Dedifferentiated amniotic fluid mesenchymal stem cell (primary cell): ENCODE results near the gene FGF2.
A peak's percentile ranks its signal among the peaks of the same experiment; 100 is the strongest.
"Not testable (repeated sequence)": the region's sequence is repeated elsewhere in the genome, so short reads cannot be mapped to it uniquely, and the experiment has no call there.

Experiments
- DNase-seq: peaks from one replicate; pipeline ENCODE4 v3.0.0-alpha.2; 2016; ENCODE audit errors: extremely low spot score

Gene FGF2

DNA sequence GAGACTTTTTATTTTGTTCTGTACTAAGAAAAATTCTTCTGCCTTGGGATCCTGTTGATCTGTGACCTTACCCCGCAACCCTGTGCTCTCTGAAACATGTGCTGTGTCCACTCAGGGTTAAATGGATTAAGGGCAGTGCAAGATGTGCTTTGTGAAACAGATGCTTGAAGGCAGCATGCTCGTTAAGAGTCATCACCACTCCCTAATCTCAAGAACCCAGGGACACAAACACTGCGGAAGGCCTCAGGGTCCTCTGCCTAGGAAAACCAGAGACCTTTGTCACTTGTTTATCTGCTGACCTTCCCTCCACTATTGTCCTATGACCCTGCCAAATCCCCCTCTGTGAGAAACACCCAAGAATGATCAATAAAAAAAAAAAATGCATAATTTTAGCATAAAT is 13.8 kb upstream of the FGF2 start:
- DNase-seq, result not testable (repeated sequence)

DNA sequence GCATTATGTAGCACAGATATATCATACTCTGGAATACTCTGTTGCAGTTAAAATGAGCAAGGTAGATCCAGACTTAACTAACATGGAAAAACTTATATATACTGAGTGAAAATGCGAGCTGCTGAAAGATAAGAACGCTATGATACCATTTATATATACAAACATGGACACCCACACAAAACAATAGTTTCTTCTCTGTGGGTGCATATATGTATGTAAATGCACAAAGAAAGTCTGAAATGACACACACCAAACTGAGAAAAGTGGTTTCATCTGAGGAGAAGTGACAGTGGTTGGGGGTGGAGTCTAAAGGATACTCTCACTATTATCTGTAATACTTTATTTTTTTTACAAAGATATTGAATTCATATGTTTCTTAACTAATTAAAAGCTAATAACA is 12.2 kb upstream of the FGF2 start:
- no peak for DNase-seq

DNA sequence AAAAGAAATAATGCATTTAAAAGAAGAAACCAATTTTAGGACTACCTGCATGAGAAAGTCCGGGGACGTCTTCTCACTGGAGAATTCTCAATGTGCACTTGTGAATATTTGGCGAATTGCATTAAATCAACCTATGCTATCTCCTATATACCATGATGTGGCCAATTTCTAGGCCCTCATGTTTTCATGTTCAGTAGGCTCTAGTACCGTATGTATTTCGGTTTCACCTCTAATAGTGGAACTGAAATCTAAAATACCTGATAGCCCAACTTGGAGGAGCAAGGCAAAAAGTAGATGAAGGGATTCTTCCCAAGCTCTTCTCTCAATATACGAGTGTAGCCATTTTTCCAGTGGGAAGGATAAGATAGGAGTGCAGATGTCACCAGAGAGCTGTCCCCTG is 11.4 kb upstream of the FGF2 start:
- no peak for DNase-seq

DNA sequence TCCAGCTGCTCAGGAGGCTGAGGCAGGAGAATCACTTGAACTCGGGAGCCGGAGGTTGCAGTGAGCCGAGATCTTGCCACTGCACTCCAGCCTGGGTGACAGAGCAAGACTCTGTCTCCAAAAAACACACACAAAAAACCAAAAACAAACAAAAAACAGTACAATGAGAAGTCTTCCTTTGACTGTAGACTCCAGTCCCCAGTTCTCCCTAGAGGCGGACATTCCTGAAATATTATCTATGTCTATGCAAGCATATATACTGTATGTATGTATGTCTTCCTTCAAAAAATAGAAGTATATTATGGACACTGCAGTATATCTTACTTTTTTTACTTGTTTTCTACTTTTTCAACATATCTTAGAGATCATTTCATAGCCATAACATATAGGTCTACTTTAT is 10.2 kb upstream of the FGF2 start:
- no peak for DNase-seq

DNA sequence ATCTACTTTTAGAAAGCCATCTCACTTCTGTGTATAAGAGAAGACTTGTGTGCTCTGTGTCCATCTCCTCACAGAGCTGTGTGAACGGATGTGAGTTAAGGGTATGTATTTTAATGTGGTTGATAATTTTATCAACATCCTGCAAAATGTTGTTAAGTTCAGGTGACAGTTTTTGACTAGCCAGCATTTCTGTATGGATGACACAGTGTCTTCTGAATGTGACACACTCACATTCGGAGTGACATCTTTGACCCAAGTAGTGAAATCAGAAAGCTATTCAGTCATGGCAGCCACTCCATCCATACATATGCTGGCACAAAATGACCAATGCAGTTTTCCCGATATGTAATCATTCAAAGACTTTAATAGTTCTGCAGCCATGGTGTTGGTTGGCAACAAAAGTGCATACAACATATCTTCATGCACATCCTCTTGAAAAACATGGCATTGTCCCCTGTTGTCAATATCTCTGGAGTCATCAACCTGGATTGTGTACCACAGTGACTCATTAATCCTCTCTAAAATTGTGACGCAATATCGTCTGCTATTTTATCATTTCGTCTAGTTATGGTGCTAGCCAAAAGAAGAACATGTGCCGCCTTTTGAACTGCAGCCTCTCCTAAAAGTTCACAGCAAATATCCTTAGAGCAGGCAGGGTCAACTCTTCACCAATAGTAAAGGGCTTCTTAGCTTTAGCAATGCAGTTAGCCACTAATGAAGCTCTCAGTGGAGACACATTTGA is 6.8 kb upstream of the FGF2 start:
- no peak for DNase-seq

DNA sequence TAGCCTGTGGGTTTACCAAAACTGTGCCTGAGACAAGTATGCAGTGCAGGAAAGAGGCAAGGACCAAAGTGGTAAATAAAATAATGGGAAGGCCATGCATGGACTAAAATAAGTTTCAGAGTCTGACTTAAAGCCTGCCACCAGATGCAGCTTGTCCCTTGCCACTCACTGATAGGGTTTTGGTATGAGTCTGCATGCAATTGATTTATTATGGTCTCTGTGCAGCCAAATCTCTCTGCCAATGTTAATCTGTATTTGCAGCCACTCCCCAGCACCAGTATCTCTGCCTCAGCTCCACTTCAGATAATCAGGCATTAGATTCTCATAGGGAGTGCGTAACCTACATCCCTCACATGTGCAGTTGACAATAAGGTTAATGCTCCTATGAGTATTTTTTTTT is 5.5 kb upstream of the FGF2 start:
- DNase-seq, result no peak

DNA sequence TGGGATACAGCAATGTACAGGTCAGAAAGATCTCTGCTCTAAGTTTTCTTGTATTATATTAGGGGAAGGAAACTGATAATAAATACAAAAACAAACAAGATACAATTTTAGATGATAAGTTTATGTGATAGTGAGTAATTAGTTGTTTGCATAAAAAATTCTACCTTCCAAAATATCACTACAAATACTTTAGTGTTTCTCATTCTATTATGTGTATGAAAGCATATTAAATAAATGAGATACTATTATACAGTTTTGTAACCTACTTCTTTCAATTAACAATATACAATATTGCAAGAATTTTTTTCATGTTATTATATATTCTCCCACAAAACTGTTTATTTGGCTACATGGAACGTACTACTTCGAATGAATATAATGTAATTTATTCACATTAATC is 4.2 kb upstream of the FGF2 start:
- DNase-seq, result no peak

DNA sequence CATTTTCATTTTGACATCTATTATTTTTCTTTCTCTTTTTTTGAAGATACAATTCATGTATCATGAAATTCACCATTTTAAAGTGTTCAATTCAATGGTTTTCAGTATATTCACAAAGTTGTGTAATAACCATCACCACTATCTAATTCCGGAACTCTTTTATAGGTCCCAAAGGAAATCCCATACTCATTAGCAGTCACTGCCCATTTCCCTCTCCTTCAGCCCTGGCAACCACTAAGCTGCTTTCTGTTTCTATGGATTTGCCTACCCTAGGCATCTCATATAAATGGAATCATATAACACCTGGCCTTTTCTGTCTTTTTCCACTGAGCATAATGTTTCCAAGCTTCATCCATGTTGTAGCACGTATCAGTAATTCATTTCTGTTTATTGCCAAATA is 3.2 kb upstream of the FGF2 start:
- DNase-seq, result no peak

DNA sequence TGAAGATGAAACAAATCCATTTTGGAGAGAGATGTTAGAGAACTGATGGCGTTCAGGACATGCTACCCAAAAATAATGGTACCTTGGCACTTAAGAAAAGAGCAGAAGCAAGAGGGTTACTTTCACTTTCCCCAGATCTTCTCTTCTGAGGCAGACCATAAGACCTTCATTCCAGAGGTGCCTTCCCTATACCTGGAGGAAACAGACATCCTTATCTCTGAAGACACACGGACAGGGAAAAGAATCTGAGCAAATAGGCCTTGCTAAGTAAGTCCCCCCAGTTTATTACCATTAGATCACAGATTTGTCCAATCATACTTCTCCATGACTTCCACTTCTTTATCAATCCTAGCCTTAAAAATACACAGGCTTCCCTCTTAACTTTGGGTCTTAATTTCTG is 2.0 kb upstream of the FGF2 start:
- no peak for DNase-seq

DNA sequence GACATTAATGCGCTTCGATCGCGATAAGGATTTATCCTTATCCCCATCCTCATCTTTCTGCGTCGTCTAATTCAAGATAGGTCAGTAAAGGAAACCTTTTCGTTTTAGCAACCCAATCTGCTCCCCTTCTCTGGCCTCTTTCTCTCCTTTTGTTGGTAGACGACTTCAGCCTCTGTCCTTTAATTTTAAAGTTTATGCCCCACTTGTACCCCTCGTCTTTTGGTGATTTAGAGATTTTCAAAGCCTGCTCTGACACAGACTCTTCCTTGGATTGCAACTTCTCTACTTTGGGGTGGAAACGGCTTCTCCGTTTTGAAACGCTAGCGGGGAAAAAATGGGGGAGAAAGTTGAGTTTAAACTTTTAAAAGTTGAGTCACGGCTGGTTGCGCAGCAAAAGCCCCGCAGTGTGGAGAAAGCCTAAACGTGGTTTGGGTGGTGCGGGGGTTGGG is 528 bp upstream of the FGF2 start:
- no peak for DNase-seq

DNA sequence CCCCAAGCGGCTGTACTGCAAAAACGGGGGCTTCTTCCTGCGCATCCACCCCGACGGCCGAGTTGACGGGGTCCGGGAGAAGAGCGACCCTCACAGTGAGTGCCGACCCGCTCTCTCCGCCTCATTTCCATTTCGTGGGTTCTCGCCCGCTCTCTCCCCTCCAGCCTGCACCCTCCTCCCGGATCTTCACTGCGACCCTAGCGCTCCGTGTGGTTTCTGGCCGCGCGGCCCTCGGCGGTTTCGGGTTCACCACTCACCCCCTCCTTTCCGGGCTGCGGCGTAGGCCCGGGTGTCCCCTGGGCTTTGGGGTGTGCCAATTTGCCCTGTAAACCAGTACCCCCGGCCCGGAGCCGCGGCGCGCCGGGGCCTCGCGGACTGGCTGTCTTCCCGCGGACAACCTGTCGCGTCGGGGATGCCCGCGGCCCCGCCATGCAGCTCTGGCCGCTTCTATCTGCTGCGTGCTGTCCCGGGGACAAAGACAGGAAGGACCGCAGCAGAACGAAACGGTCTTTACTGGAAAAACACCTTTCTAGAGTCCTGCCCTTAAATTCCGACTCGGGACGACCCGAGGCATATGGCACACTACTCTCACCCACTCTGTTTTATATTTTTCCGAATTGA is 737 bp downstream of the FGF2 start:
- DNase-seq, result peak; percentile 46

DNA sequence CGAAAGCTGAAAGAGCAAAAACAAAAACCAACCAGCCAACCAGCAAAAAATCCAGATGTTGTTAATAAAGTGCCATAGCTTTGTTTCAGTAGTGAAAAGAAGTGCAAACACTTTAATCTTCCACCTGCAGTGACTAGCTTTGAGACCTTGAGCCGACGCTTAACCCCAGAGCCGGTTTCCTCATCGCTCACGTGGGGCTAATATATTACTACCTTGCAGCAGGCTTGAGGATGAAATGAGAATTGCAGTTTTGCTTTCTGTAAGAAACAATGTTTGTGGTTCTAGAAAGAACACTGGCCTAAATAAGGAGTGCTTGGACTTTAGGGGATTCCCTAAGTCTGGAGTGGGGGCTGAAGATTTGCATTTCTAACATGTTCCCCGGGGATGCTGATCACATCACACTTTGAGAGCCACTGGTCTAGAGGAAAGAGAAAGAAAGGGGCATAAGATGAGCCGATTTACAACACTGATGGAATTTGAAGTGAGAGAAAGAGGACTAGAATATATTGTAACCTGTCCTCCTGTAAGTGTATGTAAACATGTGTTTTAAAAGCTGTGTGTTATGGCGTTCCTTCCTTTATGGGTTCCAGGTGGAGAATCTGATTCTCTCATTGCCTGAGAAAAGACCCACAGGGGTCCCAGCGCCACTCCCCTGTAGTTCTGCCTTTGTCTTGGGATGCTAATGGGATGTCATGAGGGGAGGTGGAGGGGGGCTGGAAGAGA is 1.4 kb downstream of the FGF2 start:
- peak; percentile 68 for DNase-seq

DNA sequence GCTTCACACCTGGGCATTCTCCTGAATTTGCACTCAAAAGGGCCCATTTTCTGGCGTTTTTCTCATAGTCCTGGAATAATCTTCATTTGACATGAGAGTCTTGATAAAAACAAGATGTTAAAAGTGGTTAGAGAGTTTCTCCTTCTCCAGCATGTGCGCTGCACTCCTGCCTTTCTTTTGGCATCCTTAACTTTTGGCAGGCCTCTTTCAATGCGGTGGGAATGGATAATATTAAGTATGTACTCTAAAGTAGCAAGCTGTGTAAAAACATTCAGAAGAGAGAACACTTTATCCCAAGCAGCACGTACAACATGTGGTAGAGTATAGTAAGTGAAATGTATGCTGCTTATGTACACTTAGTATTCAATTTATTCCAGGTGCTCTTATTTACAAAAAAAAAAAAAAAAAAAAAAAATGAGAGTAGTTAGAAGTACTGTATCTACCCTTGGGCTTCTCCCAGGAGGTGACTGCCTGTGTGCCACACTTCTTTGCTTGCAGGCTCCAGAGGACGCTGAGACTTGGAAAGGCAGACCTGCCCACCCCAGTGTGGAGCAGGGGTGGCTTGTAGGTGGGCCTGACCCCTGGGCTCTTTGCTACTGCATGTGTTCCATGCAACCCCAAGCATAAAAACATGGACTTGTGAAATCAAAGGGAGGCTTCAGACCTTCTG is 3.9 kb downstream of the FGF2 start:
- peak; percentile 19 for DNase-seq

DNA sequence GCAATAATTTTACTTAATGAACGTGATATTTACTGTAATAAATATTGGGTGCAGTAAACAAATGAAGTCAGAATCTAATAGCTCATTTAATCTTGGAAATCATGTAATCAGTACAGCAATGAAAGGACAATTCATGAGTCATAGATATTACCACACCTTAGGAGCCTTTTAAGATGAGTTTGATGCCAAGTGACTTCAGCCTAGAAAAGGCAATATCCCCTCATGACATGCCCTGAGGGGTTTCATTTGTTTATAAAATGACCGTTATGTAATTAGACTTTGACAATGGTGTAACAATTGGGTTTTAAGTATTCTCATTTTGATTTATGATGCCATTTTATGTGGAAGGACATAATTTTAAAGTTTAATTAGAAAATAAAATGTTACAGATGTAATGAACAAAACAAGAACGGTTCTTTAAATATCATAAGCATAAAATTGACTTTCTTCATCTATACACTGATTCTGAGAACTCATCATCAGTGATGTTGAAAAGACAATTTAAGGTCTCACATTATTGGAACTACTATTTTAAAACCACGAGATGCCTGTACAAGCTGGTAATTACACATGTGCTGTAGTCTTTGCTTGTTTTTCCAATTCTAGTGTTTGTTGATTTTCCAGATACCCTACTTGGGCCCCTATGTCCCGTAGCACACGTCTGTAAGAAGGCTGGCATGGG is 5.0 kb downstream of the FGF2 start:
- DNase-seq, result peak; percentile 14

DNA sequence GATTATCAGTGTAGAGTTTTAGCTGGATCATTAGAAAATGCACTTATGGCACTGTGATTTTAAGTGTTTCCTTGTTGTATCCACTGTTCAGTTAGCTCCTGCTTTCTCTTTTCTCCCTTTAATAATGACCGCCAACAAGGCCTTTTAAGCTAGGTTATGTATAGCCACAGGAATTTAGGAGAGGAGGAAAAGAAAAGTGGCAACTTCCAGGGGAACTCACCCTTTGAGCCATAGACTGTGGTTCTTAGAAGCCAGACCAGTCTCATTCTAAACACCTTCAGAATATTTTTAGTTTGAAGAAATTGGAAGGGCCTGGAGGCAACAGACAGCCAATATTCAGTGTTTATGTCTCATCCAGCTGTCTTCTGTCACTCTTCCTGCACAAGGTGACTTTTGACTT is 6.1 kb downstream of the FGF2 start:
- DNase-seq, result peak; percentile 14

DNA sequence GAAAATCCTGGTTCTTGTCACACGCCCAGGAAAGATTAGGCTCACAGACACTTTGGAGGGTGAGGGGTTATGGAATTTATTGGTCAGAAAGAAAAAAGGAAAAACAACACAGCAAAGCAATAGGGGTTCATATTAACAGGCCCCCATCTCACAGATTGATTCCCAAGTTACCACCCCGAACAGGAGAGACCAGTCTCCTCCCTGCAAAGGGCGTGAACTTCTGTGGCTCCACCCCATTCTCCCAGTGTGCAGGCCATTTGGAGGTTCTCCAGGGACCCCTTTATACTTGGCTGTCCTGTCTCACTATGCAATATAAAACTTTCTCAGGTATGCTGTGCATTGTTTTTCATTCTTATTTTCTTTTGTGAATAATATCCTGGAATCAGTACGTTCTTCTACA is 7.4 kb downstream of the FGF2 start:
- DNase-seq, result peak; percentile 5

DNA sequence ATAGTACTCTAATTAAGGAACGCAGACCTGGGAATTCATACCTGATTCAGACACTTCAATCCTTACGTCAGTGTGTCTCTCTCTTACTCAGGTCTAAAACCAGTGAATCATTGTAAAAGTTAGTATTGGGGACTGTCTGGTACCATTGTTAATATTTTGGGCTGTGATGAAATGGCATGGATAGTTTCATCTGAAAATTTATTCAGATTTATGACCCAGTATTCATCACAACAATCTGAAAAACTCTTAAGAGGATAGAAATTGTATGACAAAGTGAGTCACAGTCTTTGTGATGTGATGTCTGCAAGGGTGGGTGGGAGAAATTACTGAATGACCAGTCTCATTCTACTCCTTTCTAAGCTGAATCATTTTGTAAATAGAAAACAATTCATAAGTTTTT is 10.3 kb downstream of the FGF2 start:
- DNase-seq, result no peak

DNA sequence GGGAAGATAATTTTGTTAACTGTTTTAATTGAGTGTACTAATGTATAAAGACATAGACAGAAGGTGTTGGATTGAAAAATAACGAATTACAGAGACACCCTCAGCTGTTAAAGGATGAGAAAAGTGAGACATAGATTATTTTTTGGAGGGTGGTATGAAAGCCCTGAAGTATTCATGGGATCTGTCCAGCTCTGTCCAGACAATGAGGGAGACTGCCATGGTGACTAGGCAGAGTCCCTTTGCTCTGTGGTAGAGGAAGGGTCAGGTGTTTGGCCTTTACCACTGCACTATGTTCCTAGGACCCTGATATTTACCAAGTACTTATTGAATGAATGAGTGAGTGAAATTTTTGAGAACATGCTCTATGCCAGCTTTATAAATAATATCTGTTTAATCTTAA is 11.4 kb downstream of the FGF2 start:
- no peak for DNase-seq

DNA sequence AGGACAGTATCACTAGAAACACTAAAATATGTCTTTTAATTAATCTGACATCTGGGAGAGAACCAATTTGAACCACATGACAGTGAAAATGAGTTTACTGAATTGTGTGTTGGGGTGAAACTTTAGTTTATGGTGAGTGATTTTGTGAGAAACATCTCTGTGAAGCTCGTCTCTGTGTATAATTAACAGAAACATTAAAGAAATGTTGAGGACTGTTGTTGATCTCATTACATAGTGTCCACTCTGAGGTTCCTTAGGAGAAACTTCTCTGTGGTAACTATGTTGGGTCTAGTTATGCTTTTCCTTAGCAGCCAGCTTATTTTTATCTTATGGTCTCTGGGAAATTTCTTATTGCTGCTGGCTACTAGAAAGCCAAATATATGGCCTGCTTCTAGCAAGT is 15.8 kb downstream of the FGF2 start:
- DNase-seq, result no peak

DNA sequence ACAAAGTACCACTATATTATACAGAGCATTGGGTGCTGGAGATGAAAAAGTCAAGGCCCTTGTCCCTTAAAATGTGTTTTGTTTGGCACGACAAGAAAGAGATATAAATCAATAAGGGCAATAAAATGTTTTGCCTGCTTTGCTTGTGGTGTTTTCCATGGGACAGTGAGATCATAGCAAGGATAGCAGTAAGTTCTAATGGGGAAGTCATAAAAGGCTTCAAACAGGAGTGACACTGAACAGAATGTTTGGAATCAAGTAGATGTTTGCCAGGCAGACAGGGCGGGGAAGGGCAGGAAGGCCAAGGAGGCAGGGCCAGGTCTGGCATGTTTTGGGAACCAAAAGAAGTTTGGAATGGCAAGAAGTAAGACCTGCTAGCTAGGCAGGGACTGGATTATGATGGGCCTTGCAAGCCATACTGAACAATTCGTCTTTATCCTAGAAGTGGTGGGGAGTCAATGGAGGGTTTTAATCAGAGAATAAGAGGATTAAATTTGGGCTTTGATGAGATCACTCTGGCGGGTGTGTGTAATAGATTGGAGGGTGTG is 16.4 kb downstream of the FGF2 start:
- DNase-seq, result no peak

DNA sequence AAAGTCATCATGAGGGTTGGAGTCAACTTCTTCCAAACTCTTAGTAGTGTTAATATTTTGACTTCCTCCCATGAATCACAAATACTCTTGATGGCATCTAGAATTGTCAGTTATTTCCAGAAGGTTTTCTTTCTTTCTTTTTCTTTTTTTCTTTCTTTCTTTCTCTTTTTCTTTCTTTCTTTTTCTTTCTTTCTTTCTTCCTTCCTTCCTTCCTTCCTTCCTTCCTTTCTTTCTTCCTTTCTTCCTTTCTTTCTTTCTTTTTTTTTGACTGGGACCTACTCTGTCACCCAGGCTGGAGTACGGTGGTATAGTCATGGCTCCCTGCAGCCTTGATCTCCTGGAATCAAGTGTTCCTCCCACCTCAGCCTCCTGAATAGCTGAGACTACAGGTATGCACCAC is 17.8 kb downstream of the FGF2 start:
- DNase-seq, result not testable (repeated sequence)

DNA sequence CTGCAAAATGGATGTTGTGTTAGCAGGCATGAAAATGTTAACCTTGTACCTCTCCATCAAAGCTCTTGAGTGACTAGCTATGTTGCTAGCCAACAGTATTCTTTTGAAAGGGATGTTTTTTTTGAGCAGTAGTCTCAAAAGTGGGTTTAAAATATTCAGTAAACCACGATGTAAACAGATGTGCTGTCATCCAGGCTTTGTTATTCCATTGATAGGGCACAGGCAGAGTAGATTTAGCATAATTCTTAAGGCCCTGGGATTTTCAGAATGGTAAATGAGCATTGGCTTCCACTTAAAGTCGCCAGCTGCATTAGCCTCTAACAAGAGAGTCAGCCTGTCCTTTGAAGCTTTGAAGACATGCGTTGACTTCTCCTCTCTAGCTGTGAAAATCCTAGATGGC is 18.4 kb downstream of the FGF2 start:
- no peak for DNase-seq
